Measurements from ENCODE around the gene WNK2. TPM values are rescaled to one million over a fixed set of nuclear protein-coding genes. Genes with fewer than 3 reads are reported as not detected.
"Not testable (repeated sequence)": the region's sequence is repeated elsewhere in the genome, so short reads cannot be mapped to it uniquely, and the experiment has no call there.

Gene WNK2
- total RNA-seq, 1 donor from 2014 or later, result 16.4 TPM

GRCh38 chr9:93338196-93338595 lies 154.3 kb downstream of the WNK2 start:
- not testable (repeated sequence) for DNase-seq

GRCh38 chr9:93340091-93340490 lies 156.2 kb downstream of the WNK2 start:
- no peak for DNase-seq

GRCh38 chr9:93341820-93342219 lies 157.9 kb downstream of the WNK2 start:
- DNase-seq, result not testable (repeated sequence)

GRCh38 chr9:93342428-93342827 lies 158.5 kb downstream of the WNK2 start:
- not testable (repeated sequence) for DNase-seq

- no peak for DNase-seq
These were observed 159.7 kb downstream of the WNK2 start for GRCh38 chr9:93343663-93344062.

GRCh38 chr9:93345643-93346230 lies 161.8 kb downstream of the WNK2 start:
- DNase-seq, result no peak

GRCh38 chr9:93346231-93347112 lies 162.5 kb downstream of the WNK2 start:
- DNase-seq, result peak; percentile 41

- not testable (repeated sequence) for DNase-seq
These were observed 163.5 kb downstream of the WNK2 start for GRCh38 chr9:93347371-93347975.

GRCh38 chr9:93353413-93354310 lies 169.7 kb downstream of the WNK2 start:
- DNase-seq, result not testable (repeated sequence)

- DNase-seq, result no peak
These were observed 170.5 kb downstream of the WNK2 start for GRCh38 chr9:93354451-93354850.

GRCh38 chr9:93355827-93356226 lies 171.9 kb downstream of the WNK2 start:
- DNase-seq, result no peak

GRCh38 chr9:93357649-93358048 lies 173.7 kb downstream of the WNK2 start:
- DNase-seq, result no peak

GRCh38 chr9:93359907-93360306 lies 176.0 kb downstream of the WNK2 start:
- not testable (repeated sequence) for DNase-seq

GRCh38 chr9:93361995-93362394 lies 178.1 kb downstream of the WNK2 start:
- DNase-seq, result no peak

GRCh38 chr9:93364734-93365426 lies 180.9 kb downstream of the WNK2 start:
- DNase-seq, result no peak

- no peak for DNase-seq
These were observed 181.6 kb downstream of the WNK2 start for GRCh38 chr9:93365427-93366118.

GRCh38 chr9:93366119-93366447 lies 182.1 kb downstream of the WNK2 start:
- no peak for DNase-seq

- not testable (repeated sequence) for DNase-seq
These were observed 182.5 kb downstream of the WNK2 start for GRCh38 chr9:93366486-93366885.

- DNase-seq, result no peak
These were observed 184.5 kb downstream of the WNK2 start for GRCh38 chr9:93368437-93368836.

GRCh38 chr9:93369686-93370085 lies 185.7 kb downstream of the WNK2 start:
- DNase-seq, result no peak

Measured in occipital lobe (tissue), 2 donors.